ENCODE data around the gene LRRC73. TPM values are rescaled to one million over a fixed set of nuclear protein-coding genes. Genes with fewer than 3 reads are reported as not detected.
"Not testable (repeated sequence)": the region's sequence is repeated elsewhere in the genome, so short reads cannot be mapped to it uniquely, and the experiment has no call there.

LRRC73 gene
- total and polyA plus RNA-seq, 10 donors: 0.11 to 1.3 (median 0.64) TPM

- 68 to 86% (median 78%) methylated on average over 5 of the region's 5 CpGs for WGBS, 5 donors
- no peaks in the 10 kb centered on the region for H3K36me3 ChIP-seq
- no peak overlapping the region for H3K27ac ChIP-seq
- TF ChIP-seq CTCF (IDR thresholded peaks at IDR 0.05 in 8 of 11, conservative IDR thresholded peaks at IDR 0.05 in 3 of 11) (no peak), POLR2AphosphoS5 (IDR thresholded peaks at IDR 0.05) (no peak), POLR2A (IDR thresholded peaks at IDR 0.05) (no peak)
- H3K9me3 ChIP-seq: no peaks in the 10 kb centered on the region
- intact Hi-C loops (cut with DNase I; ENCODE audit: low total_unique reads): no loop called here
- H3K4me3 ChIP-seq: no peak overlapping the region
- no peak for DNase-seq
- no peaks in the 10 kb centered on the region for H3K4me1 ChIP-seq
- H3K27me3 ChIP-seq (replicated peaks in 1 of 7): peaks cover 0 to 91% (median 15%) of the 10 kb centered on the region in 7 donors
Measured at GRCh38 chr6:43461936-43462335, 48.2 kb downstream of the LRRC73 start.

GRCh38 chr6:43460032-43460431 is 50.1 kb downstream of the LRRC73 start:
- peaks cover 0 to 97% (median 26%) of the 10 kb centered on the region in 7 donors for H3K27me3 ChIP-seq (replicated peaks in 1 of 7)
- no peak overlapping the region for H3K27ac ChIP-seq
- TF ChIP-seq POLR2AphosphoS5 (IDR thresholded peaks at IDR 0.05): no peak
- TF ChIP-seq CTCF (IDR thresholded peaks at IDR 0.05 in 8 of 11, conservative IDR thresholded peaks at IDR 0.05 in 3 of 11): no peak
- no peak for TF ChIP-seq POLR2A (IDR thresholded peaks at IDR 0.05)
- no peaks in the 10 kb centered on the region for H3K36me3 ChIP-seq
- 64 to 88% (median 83%) methylated on average over 4 of the region's 4 CpGs for WGBS, 5 donors
- H3K4me1 ChIP-seq: peaks cover 0 to 17% (median 11%) of the 10 kb centered on the region in 6 donors
- DNase-seq: no peak
- intact Hi-C loops (cut with DNase I; ENCODE audit: low total_unique reads): no loop called here
- H3K9me3 ChIP-seq: no peaks in the 10 kb centered on the region
- H3K4me3 ChIP-seq: no peak overlapping the region

- intact Hi-C loops (cut with DNase I; ENCODE audit: low total_unique reads): no loop called here
- 50 to 84% (median 67%) methylated on average over 1 of the region's 1 CpG for WGBS, 5 donors
- Histone ChIP-seq H3K27ac (no peak overlapping the region), H3K36me3 (no peaks in the 10 kb centered on the region), H3K27me3 (replicated peaks in 1 of 7) (peaks cover 0 to 97% (median 26%) of the 10 kb centered on the region in 7 donors), H3K4me3 (no peak overlapping the region), H3K4me1 (peaks cover 0 to 22% (median 16%) of the 10 kb centered on the region in 6 donors), H3K9me3 (no peaks in the 10 kb centered on the region)
- no peak for TF ChIP-seq POLR2A (IDR thresholded peaks at IDR 0.05)
- TF ChIP-seq POLR2AphosphoS5 (IDR thresholded peaks at IDR 0.05): no peak
- TF ChIP-seq CTCF (IDR thresholded peaks at IDR 0.05 in 8 of 11, conservative IDR thresholded peaks at IDR 0.05 in 3 of 11): no peak
- no peak for DNase-seq
Measured at GRCh38 chr6:43459535-43459934, 50.6 kb downstream of the LRRC73 start.

- H3K9me3 ChIP-seq; intact Hi-C loops (cut with DNase I; ENCODE audit: low total_unique reads); H3K36me3 ChIP-seq; H3K27ac ChIP-seq; H3K4me3 ChIP-seq; DNase-seq: not testable (repeated sequence)
- H3K4me1 ChIP-seq: peaks cover 0 to 27% (median 20%) of the 10 kb centered on the region in 6 donors
- H3K27me3 ChIP-seq (replicated peaks in 1 of 7): peaks cover 0 to 84% (median 26%) of the 10 kb centered on the region in 7 donors
- WGBS, 5 donors: 89 to 94% (median 93%) methylated on average over 15 of the region's 15 CpGs
Measured at GRCh38 chr6:43458154-43458553, 52.0 kb downstream of the LRRC73 start.

GRCh38 chr6:43457643-43458042 is 52.5 kb downstream of the LRRC73 start:
- 64 to 74% (median 68%) methylated on average over 9 of the region's 9 CpGs for WGBS, 5 donors
- H3K27me3 ChIP-seq (replicated peaks in 1 of 7): peaks cover 0 to 79% (median 26%) of the 10 kb centered on the region in 7 donors

More at GRCh38 chr6:43457643-43458042, 52.5 kb downstream of the LRRC73 start:
- no peak for DNase-seq
- peaks cover 0 to 9% (median 1%) of the 10 kb centered on the region in 6 donors for H3K36me3 ChIP-seq
- no peak overlapping the region for H3K27ac ChIP-seq
- no peak overlapping the region for H3K4me3 ChIP-seq
- intact Hi-C loops (cut with DNase I; ENCODE audit: low total_unique reads): no loop called here
- H3K4me1 ChIP-seq: peaks cover 0 to 27% (median 20%) of the 10 kb centered on the region in 6 donors
- no peaks in the 10 kb centered on the region for H3K9me3 ChIP-seq
- TF ChIP-seq CTCF (IDR thresholded peaks at IDR 0.05 in 8 of 11, conservative IDR thresholded peaks at IDR 0.05 in 3 of 11) (no peak), POLR2A (IDR thresholded peaks at IDR 0.05) (no peak), POLR2AphosphoS5 (IDR thresholded peaks at IDR 0.05) (no peak)

All from spleen (tissue), 11 donors.